Activated naive CD4-positive, alpha-beta T cell treated with anti-CD3 and anti-CD28 coated beads, Interleukin-2, amount 50 U/mL, for 72 hours (primary cell): ENCODE data around the gene FGF22. TPM values are rescaled to one million over a fixed set of nuclear protein-coding genes. Genes with fewer than 3 reads are reported as not detected.

Experiments used
- ATAC-seq, 2 donors: fragments of 150-1000 bp; cut with Tn5 transposase; 2 replicates each; pipeline ENCODE4 v1.10.0; 2021; ENCODE audit warnings: mild to moderate bottlenecking in 2 of 2, moderate library complexity in 2 of 2
- DNase-seq, 2 donors: peaks; one replicate each; pipeline ENCODE4 v3.0.0; 2021 to 2022; ENCODE audit warnings: low spot score in 2 of 2
- H3K27ac Mint-ChIP-seq, 2 donors: one replicate each; pipeline ENCODE4 v1.8.0; 2022; ENCODE audit warnings: mild to moderate bottlenecking in 2 of 2, mixed read lengths in 2 of 2
- H3K36me3 Mint-ChIP-seq, 2 donors: one replicate each; pipeline ENCODE4 v1.8.0; 2022; ENCODE audit warnings: mixed read lengths in 2 of 2
- H3K9me3 Mint-ChIP-seq, 2 donors: one replicate each; pipeline ENCODE4 v1.8.0; 2022; ENCODE audit warnings: mixed read lengths in 2 of 2
- total RNA-seq, 2 donors: library from RNA; stranded (reverse); gene quantifications; one replicate each; pipeline ENCODE4 v1.2.3, GENCODE V29; 2022

Gene FGF22
- total RNA-seq, 2 donors from 2014 or later: not detected

DNA sequence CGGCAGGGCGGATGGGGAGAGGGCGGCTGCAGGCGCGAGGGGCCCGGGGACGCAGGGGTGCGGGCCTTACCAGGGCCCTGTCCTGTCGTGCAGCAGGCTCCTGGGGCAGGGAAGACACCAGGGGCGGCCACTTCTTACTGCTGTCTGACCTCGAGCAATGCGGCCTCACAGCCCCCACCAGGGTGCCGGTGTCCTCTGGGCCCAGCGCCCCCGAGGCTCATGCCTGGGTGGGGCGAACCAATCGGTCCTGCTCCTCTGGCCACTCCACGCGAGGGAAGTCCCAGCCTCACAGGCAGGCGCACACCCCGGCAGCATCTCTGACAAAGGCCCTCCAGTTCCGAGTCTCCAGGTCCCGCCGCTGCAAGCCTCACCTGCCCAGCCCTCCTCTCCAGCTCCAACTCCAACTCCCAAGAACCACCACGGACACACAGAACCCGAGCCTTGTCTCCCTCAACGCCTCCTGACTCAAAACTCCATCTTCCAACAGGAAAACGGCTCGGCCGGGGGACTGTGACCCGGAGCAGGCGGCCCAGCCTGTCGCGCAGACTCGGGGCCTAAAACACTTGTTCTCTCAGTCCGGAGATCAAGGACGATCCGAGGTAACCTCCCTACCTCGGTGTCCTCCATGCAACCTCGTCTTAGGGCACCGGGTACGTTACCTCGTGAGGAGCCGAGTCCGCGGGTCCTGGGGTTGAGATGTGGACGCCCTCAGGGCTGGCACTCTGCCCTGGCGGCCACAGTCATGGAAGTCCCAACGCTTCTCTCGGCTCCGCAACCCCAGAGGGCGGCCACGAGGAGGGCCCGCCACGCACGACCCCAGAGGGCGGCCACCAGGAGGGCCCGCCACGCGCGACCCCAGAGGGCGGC lies 6.5 kb downstream of the FGF22 start:
- H3K36me3 Mint-ChIP-seq: no peaks in the 10 kb centered on the region
- no peak for DNase-seq
- H3K27ac Mint-ChIP-seq: no peak overlapping the region
- no peaks in the 10 kb centered on the region for H3K9me3 Mint-ChIP-seq
- no peak for ATAC-seq

DNA sequence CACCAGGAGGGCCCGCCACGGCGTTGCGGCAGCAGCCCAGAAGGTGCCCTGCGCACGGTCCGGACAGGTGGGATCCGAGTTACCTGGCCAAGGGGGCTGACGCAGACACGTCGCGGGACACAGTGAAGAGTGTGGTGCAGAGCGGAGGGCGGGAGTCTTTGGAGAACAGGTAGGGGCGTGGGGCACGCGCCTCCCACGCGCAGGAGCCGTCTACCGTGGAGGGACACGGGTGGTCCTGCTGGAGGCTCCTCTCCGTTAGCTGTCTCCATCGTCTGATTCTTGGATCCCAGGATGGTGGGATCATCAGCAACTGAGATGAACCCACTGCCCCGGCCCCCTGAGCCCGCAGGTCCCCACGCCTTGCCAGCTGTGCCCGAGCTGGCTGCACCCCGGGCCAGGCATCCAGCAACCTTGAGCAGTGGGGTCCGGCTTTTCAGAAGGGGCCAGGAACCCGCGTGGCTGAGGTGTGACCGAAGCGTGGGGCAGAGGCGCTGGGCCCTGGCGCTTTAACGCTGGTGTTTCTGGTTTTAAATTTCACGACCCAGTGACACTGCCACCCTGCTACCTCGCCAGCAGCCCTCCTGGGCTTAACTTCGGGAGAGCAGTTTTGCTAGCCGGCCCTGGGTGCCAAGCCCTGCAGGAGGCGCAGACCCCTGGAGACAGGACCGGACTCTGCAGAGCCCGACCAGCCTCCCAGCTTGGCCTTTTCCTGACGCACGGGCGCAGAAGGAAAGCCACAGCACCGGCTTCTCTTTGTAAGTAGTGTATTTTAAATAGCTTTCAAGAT lies 7.3 kb downstream of the FGF22 start:
- no peak for DNase-seq
- Mint-ChIP-seq H3K27ac (no peak overlapping the region), H3K9me3 (no peaks in the 10 kb centered on the region), H3K36me3 (no peaks in the 10 kb centered on the region)
- no peak for ATAC-seq

DNA sequence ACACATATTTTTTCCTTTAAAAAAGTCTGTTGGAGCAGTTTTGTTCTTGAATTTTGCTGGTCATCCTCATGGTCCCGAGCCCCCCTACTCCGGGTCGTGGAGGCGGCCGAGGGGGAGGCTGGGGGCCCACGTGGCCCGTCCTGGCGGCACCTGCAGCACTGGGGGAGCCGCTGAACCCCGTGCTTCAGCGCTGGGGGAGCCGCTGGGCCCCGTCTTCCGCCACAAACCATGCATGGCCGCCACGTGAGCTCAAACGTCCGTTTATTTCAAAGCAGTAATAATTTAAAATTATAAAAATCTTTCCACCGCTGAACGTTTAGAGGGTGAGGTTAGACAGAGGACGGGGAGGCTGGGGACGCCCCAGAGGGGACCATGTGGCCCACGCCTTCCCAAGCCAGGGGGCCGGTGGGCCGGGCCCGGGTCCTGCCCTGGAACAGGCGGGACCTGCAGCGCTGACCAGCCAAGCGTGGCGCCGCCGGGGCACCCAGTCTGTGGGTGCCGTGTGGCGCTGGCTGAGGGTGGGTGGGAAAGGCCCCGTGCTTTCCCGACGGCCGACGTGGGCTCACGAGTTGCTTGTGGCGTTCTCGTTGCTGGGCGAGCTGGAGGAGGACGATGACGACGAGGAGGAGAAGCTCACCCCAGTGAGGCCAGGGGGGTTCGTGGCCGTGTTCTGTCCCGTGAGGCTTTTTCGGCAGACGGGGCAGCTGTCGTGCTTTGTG lies 8.0 kb downstream of the FGF22 start:
- no peaks in the 10 kb centered on the region for H3K9me3 Mint-ChIP-seq
- H3K27ac Mint-ChIP-seq: no peak overlapping the region
- H3K36me3 Mint-ChIP-seq: no peaks in the 10 kb centered on the region
- DNase-seq (no peak), ATAC-seq (no peak)

DNA sequence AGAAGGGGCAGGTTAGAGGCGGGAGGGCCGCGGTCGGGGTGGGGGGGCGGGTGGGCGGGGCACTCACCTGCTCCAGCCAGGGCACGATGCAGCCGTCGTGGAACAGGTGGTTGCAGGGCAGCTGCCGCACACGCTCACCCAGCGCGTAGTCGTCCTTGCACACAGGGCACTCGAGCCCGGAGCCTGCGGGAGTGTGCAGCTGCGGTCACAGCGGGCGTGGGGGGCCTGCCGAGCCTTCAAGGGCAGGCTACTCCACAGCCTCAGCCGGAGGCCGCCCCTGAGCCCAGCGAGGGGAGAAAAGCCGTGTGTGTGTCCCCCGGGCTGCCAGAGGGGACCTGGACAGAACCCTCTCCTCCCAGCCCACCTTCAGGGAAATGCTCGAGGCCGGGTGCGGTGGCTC lies 8.6 kb downstream of the FGF22 start:
- DNase-seq: no peak
- no peak for ATAC-seq
- no peaks in the 10 kb centered on the region for H3K9me3 Mint-ChIP-seq
- H3K27ac Mint-ChIP-seq: no peak overlapping the region
- no peaks in the 10 kb centered on the region for H3K36me3 Mint-ChIP-seq

DNA sequence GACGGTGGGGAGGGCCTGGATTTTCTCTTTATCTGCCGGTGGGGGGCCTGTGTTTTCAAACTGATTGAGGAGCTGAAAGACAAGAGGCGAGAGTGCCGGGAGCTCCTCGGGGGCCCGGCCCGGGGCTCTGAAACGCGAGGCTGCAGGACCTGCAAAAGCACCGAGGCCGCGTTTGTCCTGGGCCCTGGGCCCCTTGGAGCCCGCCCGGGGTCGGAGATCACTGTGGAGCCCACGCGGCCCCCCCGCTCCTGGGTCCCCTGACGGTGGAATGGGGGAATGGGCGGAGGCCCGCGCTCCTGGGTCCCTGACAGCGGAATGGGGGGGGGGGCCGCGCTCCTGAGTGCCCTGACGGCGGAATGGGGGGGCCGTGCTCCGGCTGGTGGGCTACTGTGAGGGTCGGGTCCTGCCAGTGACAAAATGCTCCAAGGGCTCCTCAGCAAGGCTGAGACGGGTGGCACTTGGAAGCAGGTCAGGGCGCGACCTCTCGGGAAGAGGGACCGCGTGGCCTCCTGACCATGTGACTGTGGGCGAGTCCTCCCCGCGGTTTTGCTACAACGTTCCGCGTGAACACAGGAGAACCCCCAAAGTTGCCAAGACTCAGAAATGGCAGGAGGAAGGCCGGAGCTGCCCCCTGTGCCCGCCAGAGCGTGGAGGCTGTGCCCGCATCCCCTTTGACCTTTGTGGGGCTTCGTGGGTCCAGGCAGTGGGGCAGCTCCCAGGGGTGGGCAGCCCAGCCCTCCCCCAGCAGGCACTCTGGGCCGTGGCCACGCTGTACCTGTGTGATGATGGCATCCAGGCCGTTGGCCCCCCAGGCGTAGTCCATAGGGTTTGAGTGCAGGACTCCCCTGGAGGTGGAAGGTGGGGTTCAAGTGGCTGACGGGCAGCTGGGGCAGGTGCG lies 9.5 kb downstream of the FGF22 start:
- H3K36me3 Mint-ChIP-seq: no peaks in the 10 kb centered on the region
- DNase-seq: no peak
- H3K27ac Mint-ChIP-seq: no peak overlapping the region
- no peaks in the 10 kb centered on the region for H3K9me3 Mint-ChIP-seq
- no peak for ATAC-seq

DNA sequence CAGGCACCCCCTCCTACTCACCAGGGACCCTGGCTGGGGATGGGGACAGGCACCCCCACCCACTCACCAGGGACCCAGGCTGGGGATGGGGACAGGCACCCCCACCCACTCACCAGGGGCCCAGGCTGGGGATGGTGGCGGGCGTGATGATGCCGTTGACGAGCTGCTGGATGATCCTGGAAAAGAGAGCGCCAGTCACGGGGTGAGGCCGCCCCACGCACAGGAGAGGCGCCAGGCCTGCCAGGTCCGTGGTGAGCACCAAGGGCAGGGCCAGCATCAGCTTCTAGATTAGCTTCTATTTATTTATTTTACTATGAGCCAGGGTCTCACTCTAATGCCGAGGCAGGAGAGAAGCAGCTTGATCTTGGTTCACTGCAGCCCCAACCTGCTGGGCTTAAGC lies 10.4 kb downstream of the FGF22 start:
- ATAC-seq: no peak
- no peak for DNase-seq
- Mint-ChIP-seq H3K9me3 (no peaks in the 10 kb centered on the region), H3K27ac (no peak overlapping the region), H3K36me3 (no peaks in the 10 kb centered on the region)

DNA sequence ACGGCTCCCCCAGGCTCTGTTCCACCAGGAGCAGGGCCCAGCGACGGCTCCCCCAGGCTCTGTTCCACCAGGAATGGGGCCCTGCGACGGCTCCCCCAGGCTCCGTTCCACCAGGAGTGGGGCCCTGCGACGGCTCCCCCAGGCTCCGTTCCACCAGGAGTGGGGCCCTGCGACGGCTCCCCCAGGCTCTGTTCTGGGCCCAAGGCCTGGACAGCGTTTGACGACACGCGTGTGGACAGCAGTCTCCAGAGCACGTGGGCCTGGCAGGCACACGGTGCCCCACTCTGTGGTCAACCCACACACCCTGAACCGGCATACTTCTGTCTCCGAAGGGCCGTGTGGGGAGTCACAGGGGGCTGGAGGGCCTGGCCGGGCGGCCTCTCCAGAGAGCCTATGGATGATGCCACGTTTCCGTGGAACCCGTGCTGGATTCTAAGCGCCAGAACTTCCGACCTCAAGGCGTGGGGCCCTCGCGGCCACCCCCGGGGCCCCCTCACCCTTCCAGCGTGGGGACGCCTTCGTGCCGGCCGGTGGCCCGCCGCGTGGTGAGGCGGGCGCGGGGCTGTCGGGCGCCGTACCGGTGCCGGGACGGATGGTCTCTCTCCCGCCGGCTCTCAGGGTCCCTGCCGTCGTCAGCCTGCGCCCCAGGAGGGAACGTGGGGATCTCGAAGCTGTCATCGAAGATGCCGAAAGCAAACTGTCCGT lies 11.6 kb downstream of the FGF22 start:
- no peaks in the 10 kb centered on the region for H3K9me3 Mint-ChIP-seq
- peaks cover 0 to 10% of the 10 kb centered on the region in 2 donors for H3K36me3 Mint-ChIP-seq
- no peak overlapping the region for H3K27ac Mint-ChIP-seq
- ATAC-seq (no peak), DNase-seq (no peak)

DNA sequence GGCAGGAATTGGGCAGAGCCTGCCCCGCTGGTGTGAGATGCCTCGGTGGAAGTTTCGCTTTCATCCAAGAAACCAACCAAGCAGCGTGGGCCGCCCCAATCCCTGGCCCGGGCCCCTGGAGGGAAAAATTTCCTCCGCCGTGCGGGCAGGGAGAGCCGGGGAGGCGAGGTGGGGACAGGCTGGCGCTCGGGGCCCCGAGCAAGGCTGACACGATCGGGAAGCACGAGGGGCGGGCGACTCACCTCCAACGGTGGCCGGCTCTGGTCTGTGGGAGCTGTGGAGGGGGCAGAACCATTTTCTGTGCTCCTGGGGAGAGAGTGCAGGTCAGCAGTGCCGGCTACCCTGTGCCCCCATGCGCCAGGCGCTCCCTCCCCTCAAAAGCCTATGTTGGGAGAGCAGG lies 12.3 kb downstream of the FGF22 start:
- H3K27ac Mint-ChIP-seq: no peak overlapping the region
- peaks cover 0 to 12% of the 10 kb centered on the region in 2 donors for H3K36me3 Mint-ChIP-seq

DNA sequence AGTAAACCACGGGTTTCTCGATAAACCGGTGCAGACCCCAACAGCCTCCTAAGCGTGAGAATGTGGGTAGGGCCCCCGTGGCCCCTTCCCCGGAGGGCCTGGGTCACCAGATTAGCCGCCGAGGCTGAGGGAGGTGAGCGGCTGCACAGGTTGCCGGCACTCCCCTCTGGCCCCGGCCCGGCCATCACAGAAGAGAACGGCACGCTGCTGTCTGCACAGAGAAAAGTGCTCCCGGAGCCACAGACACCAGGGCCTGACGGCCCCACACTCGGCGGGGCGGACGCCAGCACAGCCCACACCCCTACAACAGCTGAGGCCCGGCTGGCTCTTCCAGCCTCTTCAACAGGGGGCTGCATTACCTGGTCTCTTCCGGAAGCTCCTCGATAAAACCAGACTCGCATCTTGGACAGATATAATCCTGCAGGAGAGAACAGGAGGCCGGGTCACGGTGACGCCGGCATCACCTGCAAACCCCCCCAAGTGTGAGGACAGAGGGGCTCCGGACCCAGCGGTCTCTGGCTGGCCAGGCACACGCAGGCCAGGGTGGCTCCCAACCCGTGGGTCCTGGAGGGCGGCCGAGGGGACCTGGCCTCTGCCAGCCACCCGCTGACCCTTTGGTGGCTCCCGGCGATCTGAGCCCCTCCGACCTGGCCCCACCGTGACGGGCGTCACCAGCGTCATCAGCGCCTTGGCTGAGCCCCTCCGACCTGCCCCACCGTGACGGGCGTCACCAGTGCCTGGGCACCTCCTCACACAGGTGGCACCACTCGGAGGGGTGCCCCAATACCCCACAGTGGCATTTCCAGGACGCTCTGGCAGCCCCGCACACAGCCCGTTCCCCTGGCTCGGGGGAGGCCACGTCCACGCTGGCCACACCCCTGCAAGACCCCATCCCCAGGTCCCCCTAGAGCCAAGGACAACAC lies 13.0 kb downstream of the FGF22 start:
- peaks cover 0 to 12% of the 10 kb centered on the region in 2 donors for H3K36me3 Mint-ChIP-seq
- no peak overlapping the region for H3K27ac Mint-ChIP-seq
- ATAC-seq: no peak
- no peak for DNase-seq
- H3K9me3 Mint-ChIP-seq: no peaks in the 10 kb centered on the region

More for the DNA sequence above, 12.3 kb downstream of the FGF22 start:
- no peak for DNase-seq
- no peaks in the 10 kb centered on the region for H3K9me3 Mint-ChIP-seq
- no peak for ATAC-seq

DNA sequence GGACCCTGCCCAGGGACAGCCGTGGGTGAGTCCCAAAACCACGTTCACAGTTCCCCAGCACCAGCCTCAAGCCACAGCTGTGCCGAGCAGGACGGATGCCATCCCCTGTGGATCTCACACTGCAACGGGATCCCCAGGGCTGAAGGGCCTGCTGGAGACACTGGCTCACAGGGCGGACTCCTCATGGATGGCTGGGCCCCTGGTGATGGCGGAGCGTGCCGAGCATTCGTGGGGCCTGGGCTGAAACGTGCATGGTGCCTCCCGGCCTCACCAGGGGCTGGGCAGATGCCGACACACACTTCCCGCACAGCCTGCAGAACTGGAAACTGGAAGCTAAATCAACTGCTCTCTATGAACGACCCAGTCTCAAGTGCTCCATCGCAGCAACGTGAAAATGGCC lies 13.7 kb downstream of the FGF22 start:
- Mint-ChIP-seq H3K27ac (no peak overlapping the region), H3K9me3 (no peaks in the 10 kb centered on the region), H3K36me3 (peaks cover 0 to 12% of the 10 kb centered on the region in 2 donors)
- DNase-seq (no peak), ATAC-seq (no peak)

DNA sequence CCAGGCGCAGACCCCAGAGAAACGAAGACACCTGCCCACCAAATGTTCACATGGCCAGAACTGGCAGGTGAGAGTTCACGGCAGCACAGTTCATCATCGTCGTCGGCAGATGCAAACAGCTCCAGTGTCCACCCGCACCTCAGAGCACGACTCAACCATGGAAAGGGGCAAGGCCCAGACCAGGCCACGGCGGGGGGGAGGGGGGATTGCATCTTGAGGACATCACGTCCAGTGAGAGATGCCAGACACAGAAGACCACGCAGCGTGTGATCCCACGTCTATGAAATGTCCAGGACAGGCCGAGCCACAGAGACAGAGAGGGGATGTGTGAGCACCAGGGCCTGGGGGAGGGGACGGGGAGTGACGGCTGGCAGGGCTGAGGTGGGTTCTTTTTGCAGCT lies 16.0 kb downstream of the FGF22 start:
- Mint-ChIP-seq H3K36me3 (peaks cover 9 to 16% of the 10 kb centered on the region in 2 donors), H3K9me3 (no peaks in the 10 kb centered on the region), H3K27ac (peak overlapping the region; percentile 70 to 88)
- ATAC-seq (no peak), DNase-seq (no peak)

DNA sequence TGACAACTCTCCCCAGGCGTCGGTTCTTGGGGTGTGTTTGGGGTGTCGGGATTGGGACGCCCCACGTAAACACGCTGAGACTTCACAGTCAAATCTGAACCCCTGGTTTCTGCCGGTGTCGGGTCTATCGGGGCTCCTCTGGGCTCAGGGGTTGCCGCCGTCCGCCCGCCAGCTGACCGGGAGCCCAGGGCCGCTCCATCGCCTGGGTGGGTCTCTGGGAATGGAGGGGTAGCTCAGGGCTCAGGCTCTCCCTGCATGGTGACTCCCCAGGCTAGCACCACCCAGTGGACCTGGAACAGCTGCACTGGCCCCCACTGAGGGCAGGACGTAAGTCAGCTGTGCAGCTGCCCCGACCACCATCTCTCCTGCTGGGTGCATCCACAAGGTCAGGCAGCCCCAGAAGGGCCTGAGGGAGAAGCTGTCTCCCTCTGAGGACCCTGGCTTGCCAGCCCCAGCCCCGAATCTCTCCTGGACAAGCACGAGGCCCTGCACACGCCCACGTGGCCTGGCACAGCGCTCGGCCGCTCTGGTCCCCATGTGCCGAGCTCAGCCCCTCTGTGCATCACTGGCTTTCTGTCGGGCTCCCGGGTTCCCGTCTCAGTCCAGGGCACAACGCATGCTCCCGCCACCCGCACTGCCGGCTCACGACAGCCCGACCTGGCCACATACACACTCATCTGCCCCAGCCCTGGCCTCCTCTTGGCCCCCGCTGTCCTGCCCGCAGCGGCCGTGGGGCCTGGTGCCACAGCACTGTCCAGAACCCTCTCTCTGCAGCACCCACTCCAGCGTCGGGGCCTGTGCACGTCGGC lies 17.3 kb downstream of the FGF22 start:
- Mint-ChIP-seq H3K27ac (peak overlapping the region; percentile 14 to 70), H3K36me3 (peaks cover 17 to 29% of the 10 kb centered on the region in 2 donors), H3K9me3 (no peaks in the 10 kb centered on the region)
- ATAC-seq (no peak), DNase-seq (no peak)

DNA sequence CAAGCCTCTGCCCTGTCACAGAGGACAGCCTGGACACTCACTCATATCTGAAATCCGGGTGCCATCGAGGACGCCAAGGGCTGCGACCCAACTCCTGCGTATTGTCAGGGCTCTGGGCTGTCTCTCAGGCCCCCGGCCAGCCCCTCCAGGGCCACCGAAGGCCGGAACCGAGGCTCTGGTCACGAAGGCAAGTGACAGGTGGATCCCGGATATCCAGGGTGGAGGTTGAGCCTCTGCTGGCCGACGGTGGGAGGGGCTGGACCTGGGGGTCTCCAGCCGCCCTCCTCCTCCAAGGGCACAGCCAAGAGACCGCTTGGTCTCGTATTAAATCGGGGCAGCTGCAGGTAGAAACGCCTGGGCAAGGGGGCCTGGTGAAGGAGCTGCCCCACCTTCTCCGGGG lies 17.9 kb downstream of the FGF22 start:
- no peak for ATAC-seq
- H3K36me3 Mint-ChIP-seq: peaks cover 18 to 30% of the 10 kb centered on the region in 2 donors
- DNase-seq: no peak
- peak overlapping the region; percentile 14 to 70 for H3K27ac Mint-ChIP-seq
- H3K9me3 Mint-ChIP-seq: no peaks in the 10 kb centered on the region
